ENCODE data around the gene PLA2G4A.

PLA2G4A gene

DNA sequence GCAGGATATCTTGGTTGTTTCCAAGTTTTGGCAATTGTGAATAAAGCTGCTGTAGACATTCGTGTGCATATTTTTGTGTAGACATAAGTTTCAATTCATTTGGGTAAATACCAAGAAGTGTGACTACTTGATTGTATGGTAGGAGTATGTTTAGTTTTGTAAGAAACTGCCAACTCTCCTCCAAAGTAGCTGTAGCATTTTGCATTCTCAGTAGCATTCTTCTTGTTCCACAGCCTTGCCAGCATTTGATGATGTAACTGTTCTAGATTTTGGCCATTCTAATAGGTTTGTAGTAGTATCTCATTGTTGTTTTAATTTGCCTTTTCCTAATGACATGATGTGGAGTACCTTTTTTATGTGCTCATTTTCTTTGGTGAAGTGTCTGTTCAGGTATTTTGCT, 38.6 kb upstream of the PLA2G4A start:
- ChIA-PET CTCF (interaction anchor here (1.0 kb wide), 1 partner anchor 138 kb away, joined by 3 read pairs; no protein-coding TSS in a partner anchor), POLR2A (no interaction called here)
- DNase-seq (ENCODE audit: low read depth, low spot score), result peak; percentile 23
- TF ChIP-seq CTCF (IDR thresholded peaks at IDR 0.05; ENCODE audit: insufficient read depth, low read length, missing control alignments), result no peak
- no peak overlapping the region for H3K4me3 ChIP-seq (ENCODE audit: low read depth, low read length)

GRCh38 chr1:186792870-186793581, 35.7 kb upstream of the PLA2G4A start:
- no peak for TF ChIP-seq CTCF (IDR thresholded peaks at IDR 0.05; ENCODE audit: insufficient read depth, low read length, missing control alignments)
- ChIA-PET CTCF (interaction anchor here (1.0 kb wide), 1 partner anchor 70 kb away, joined by 3 read pairs; no protein-coding TSS in a partner anchor), POLR2A (no interaction called here)
- H3K4me3 ChIP-seq (ENCODE audit: low read depth, low read length), result no peak overlapping the region
- DNase-seq (ENCODE audit: low read depth, low spot score), result no peak

DNA sequence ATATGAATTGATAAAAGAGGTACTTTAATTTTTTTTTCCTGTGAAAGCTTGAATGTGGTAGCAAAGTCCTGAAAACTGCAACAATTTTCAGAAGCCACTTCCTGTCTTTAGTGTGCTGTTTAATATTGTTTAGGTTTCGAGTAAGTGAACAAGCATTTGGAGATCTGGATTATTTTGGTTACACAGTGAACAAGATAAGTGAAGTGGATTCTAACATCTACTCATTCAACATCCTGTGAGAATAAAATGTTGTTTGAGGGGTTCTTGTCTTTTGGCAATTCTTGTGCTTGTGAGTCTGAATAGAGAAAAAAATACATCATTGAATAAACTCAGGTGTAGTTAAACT, 35.2 kb upstream of the PLA2G4A start:
- POLR2A ChIA-PET, result no interaction called here
- no peak overlapping the region for H3K4me3 ChIP-seq (ENCODE audit: low read depth, low read length)
- no peak for TF ChIP-seq CTCF (IDR thresholded peaks at IDR 0.05; ENCODE audit: insufficient read depth, low read length, missing control alignments)
- CTCF ChIA-PET, result interaction anchor here (0.9 to 1.0 kb wide), 2 partner anchors 13 to 70 kb away, joined by 3 to 5 read pairs; no protein-coding TSS in a partner anchor
- no peak for DNase-seq (ENCODE audit: low read depth, low spot score)

GRCh38 chr1:186798960-186799688, 29.6 kb upstream of the PLA2G4A start:
- TF ChIP-seq CTCF (IDR thresholded peaks at IDR 0.05; ENCODE audit: insufficient read depth, low read length, missing control alignments), result no peak
- POLR2A ChIA-PET, result no interaction called here
- DNase-seq (ENCODE audit: low read depth, low spot score), result no peak
- no peak overlapping the region for H3K4me3 ChIP-seq (ENCODE audit: low read depth, low read length)
- CTCF ChIA-PET, result interaction anchor here (1.4 kb wide), 2 partner anchors 15 to 187 kb away, joined by 3 to 4 read pairs; no protein-coding TSS in a partner anchor

- ChIA-PET POLR2A (no interaction called here), CTCF (interaction anchor here (0.9 to 1.4 kb wide), 3 partner anchors 14 to 425 kb away, joined by 3 to 4 read pairs (median 3); partner anchors contain the start of gene TPR)
- no peak overlapping the region for H3K4me3 ChIP-seq (ENCODE audit: low read depth, low read length)
- no peak for DNase-seq (ENCODE audit: low read depth, low spot score)
- TF ChIP-seq CTCF (IDR thresholded peaks at IDR 0.05; ENCODE audit: insufficient read depth, low read length, missing control alignments), result no peak
Measured at GRCh38 chr1:186799689-186800054, 29.1 kb upstream of the PLA2G4A start.

DNA sequence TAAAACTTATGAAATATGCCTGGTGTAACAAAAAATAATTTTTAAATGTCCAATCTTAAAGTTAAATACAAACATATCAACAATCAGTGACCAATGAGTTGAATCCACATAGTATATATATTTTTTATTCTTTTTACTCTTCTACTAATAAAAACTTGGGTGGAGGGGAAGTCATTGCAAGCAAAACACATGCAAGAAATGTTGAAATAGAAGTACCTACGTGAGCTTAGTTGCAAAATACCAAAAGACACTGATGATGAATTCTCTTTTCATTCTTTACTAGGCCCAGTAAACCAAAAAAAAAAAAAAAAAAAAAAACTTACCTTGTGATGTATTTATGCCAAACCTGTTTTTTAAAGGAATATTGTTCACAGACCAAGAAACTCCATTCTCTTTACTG, 26.4 kb upstream of the PLA2G4A start:
- H3K4me3 ChIP-seq (ENCODE audit: low read depth, low read length), result no peak overlapping the region
- POLR2A ChIA-PET, result no interaction called here
- DNase-seq (ENCODE audit: low read depth, low spot score), result no peak
- CTCF ChIA-PET, result no interaction called here
- no peak for TF ChIP-seq CTCF (IDR thresholded peaks at IDR 0.05; ENCODE audit: insufficient read depth, low read length, missing control alignments)
